ENCODE data around the gene KLHL18.

The KLHL18 gene

DNA sequence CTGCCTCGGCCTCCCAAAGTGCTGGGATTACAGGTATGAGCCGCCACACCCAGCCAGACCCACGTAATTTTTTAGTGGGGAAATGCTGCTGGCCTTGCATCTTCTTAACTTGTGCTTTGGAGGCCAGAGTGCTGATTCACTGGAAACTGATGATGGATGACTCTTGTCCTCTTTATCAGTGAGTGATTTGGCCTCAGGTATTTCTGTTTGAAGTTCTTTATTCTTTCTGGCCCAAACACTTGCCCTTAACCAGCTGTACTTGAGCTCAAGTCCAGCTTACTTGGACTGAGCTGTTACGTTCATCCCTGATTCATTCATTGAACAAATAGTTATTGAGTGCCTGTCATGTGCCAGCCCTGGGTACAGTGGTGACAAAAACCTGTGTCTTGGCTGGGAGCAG is 102.3 kb downstream of the KLHL18 start:
- Histone ChIP-seq H3K4me3 (ENCODE audit: insufficient read depth, low read depth, low read length, poor library complexity, severe bottlenecking) (no peak overlapping the region), H3K27me3 (replicated peaks; ENCODE audit: control insufficient read depth, insufficient read depth, low read length, poor library complexity, severe bottlenecking) (no peaks in the 10 kb centered on the region), H3K36me3 (ENCODE audit: control insufficient read depth, insufficient read depth, low read length) (peaks cover 4% of the 10 kb centered on the region), H3K27ac (ENCODE audit: insufficient read depth, low read length, poor library complexity, severe bottlenecking) (no peak overlapping the region), H3K4me1 (ENCODE audit: control insufficient read depth, insufficient read depth, low read length, poor library complexity, severe bottlenecking) (peaks cover 11% of the 10 kb centered on the region), H3K9me3 (ENCODE audit: control insufficient read depth, low read length) (no peaks in the 10 kb centered on the region)
- DNase-seq, result no peak

DNA sequence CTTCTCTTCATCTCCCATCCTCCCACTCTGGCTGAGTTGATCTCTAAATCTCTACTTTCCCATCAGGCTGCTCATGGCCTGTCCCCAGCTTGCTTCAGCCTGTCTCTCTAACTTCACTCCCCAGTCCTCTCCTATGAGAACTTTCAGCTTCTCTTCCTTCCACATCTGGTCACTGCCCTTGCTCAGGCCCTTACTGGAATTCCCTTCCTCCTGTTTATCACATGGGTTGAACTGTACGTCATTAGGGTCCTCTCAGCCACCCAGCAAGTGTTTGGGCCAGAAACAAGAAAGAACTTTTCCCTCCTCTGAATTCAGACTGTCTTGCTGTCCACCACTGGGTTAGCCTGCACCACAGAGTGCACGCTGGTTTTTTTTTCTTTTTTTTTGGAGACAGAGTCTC is 103.1 kb downstream of the KLHL18 start:
- peaks cover 9% of the 10 kb centered on the region for H3K4me1 ChIP-seq (ENCODE audit: control insufficient read depth, insufficient read depth, low read length, poor library complexity, severe bottlenecking)
- no peak for DNase-seq
- no peak overlapping the region for H3K27ac ChIP-seq (ENCODE audit: insufficient read depth, low read length, poor library complexity, severe bottlenecking)
- no peaks in the 10 kb centered on the region for H3K9me3 ChIP-seq (ENCODE audit: control insufficient read depth, low read length)
- no peak overlapping the region for H3K4me3 ChIP-seq (ENCODE audit: insufficient read depth, low read depth, low read length, poor library complexity, severe bottlenecking)
- H3K36me3 ChIP-seq (ENCODE audit: control insufficient read depth, insufficient read depth, low read length), result peaks cover 4% of the 10 kb centered on the region
- H3K27me3 ChIP-seq (replicated peaks; ENCODE audit: control insufficient read depth, insufficient read depth, low read length, poor library complexity, severe bottlenecking), result no peaks in the 10 kb centered on the region

DNA sequence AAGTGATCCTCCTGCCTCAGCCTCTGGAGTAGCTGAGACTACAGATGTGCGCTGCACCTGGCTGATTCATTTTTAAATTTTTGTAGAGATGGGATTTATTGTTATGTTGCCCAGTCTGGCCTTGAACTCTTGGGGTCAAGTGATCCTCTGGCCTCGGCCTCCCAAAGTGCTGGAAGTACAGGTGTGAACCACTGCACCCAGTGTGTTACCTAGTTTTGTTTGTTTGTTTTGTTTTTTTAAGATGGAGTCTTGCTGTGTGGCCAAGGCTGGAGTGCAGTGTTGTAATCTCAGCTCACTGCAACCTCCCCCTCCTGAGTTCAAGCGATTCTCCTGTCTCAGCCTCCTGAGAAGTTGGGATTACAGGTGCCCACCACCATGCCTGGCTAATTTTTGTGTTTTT is 110.2 kb downstream of the KLHL18 start:
- H3K36me3 ChIP-seq (ENCODE audit: control insufficient read depth, insufficient read depth, low read length), result peaks cover 17% of the 10 kb centered on the region

DNA sequence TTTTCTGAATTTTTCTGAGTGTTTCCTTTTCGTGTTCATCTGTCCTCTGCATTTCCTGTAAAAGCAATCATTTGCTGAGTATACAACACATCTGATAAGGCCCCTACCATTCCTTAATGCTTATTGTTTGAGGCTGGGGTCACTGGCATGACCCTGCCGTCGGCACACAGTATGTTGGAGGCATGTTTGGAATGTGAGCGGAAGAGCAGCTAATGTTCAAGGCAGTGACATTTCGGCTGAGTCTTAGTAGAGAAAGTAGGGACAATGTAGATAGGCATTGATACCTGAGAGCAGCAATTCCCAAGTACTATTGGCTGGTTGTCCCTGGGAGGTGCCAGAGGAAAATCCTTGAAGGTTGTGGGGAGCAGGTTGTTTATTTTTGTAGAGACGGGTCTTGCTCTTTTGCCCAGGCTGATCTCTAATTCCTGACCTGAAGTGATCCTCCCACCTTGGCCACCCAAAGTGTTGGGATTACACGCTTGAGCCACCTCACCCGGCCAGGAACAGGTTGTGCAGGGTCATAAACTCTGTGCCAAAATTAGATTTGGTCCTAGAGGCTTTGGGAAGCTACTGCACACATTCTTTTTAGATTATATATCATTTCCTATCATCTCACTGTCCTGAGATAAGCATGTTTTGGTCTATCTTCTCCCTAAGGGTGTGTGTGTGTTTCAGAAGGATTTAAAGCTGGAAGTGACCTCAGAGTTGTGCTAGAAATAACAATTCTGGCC is 111.6 kb downstream of the KLHL18 start:
- Histone ChIP-seq H3K27me3 (replicated peaks; ENCODE audit: control insufficient read depth, insufficient read depth, low read length, poor library complexity, severe bottlenecking) (no peaks in the 10 kb centered on the region), H3K4me1 (ENCODE audit: control insufficient read depth, insufficient read depth, low read length, poor library complexity, severe bottlenecking) (no peaks in the 10 kb centered on the region), H3K27ac (ENCODE audit: insufficient read depth, low read length, poor library complexity, severe bottlenecking) (peak overlapping the region; percentile 3), H3K9me3 (ENCODE audit: control insufficient read depth, low read length) (no peaks in the 10 kb centered on the region), H3K4me3 (ENCODE audit: insufficient read depth, low read depth, low read length, poor library complexity, severe bottlenecking) (no peak overlapping the region), H3K36me3 (ENCODE audit: control insufficient read depth, insufficient read depth, low read length) (peaks cover 17% of the 10 kb centered on the region)
- DNase-seq, result no peak

More for the DNA sequence above, 110.2 kb downstream of the KLHL18 start:
- H3K27me3 ChIP-seq (replicated peaks; ENCODE audit: control insufficient read depth, insufficient read depth, low read length, poor library complexity, severe bottlenecking), result no peaks in the 10 kb centered on the region
- no peak overlapping the region for H3K4me3 ChIP-seq (ENCODE audit: insufficient read depth, low read depth, low read length, poor library complexity, severe bottlenecking)
- DNase-seq, result no peak
- no peaks in the 10 kb centered on the region for H3K4me1 ChIP-seq (ENCODE audit: control insufficient read depth, insufficient read depth, low read length, poor library complexity, severe bottlenecking)
- H3K9me3 ChIP-seq (ENCODE audit: control insufficient read depth, low read length), result no peaks in the 10 kb centered on the region
- no peak overlapping the region for H3K27ac ChIP-seq (ENCODE audit: insufficient read depth, low read length, poor library complexity, severe bottlenecking)

DNA sequence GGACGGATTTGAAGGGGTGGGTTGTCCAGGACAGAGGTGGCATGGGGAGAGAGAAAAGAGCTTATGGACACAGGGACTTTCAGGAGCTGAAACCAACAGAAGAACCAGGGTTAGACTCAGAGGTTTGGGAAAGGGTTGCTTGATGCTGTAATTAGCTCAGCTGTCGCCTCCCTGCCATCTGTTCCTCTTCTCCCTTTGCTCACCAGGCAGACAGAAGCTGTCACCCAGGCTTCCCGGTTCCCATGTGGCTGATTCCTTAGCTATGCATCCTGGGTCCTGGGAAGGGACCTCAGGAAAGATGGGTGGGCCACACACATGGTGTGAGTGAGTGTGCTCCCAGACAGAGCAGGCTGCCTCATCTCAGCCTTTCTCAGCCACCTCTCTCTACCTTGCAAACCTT is 112.1 kb downstream of the KLHL18 start:
- H3K27me3 ChIP-seq (replicated peaks; ENCODE audit: control insufficient read depth, insufficient read depth, low read length, poor library complexity, severe bottlenecking), result no peaks in the 10 kb centered on the region
- no peak overlapping the region for H3K4me3 ChIP-seq (ENCODE audit: insufficient read depth, low read depth, low read length, poor library complexity, severe bottlenecking)
- no peak overlapping the region for H3K27ac ChIP-seq (ENCODE audit: insufficient read depth, low read length, poor library complexity, severe bottlenecking)
- peaks cover 17% of the 10 kb centered on the region for H3K36me3 ChIP-seq (ENCODE audit: control insufficient read depth, insufficient read depth, low read length)
- no peak for DNase-seq
- H3K4me1 ChIP-seq (ENCODE audit: control insufficient read depth, insufficient read depth, low read length, poor library complexity, severe bottlenecking), result no peaks in the 10 kb centered on the region
- no peaks in the 10 kb centered on the region for H3K9me3 ChIP-seq (ENCODE audit: control insufficient read depth, low read length)
